ENCODE data around the gene ITPRID1.
"Not testable (repeated sequence)": the region's sequence is repeated elsewhere in the genome, so short reads cannot be mapped to it uniquely, and the experiment has no call there.

Gene ITPRID1

DNA sequence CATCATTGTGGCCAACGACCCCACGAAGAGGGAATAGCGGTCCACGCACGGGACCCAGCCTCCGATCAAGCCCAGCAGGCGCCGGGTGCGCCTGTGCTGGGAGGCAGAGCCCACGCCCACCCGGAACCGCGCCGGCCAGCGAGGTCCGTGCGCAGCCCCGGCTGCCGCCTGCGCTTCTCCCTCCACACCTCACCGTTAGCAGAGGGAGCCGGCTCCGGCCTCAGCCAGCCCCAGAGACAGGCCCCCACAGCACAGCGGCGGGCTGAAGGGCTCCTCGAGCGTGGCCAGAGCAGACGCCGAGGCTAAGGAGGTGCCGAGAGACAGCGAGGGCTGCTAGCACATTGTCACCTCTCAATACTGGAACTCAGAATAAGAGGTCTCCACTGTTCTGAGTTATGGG, 3.6 kb downstream of the ITPRID1 start:
- DNase-seq: no peak

- DNase-seq: no peak
These were observed 4.9 kb downstream of the ITPRID1 start for GRCh38 chr7:31518766-31519165.

DNA sequence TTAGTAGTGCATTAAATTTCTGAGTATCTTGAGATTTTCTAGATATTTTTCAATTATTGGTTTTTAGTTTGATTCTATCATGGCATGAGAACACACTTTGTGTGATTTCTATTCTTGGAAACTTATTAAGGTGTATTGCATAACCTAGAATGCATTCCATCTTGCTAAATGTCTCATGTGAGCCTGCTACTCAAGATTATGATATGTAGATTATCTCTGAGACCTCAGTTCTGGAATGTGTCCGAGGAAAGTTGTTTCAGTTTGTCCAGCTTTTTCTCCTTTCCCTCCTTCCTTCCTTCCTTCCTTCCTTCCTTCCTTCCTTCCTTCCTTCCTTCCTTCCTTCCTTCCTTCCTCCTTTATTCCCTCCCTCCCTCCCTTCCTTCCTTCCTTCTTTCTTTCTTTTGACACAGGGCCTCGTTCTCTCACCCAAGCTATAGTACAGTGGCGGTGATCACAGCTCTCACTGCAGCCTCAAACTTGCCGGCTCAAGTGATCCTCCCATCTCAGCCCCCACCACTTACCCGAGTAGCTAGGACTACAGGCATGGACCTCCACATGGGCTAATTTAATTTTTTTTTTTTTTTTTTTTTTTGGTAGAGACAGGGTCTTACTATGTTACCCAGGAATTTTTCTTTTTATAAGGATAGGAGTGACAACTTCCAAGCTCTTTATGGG, 7.6 kb downstream of the ITPRID1 start:
- no peak for DNase-seq

DNA sequence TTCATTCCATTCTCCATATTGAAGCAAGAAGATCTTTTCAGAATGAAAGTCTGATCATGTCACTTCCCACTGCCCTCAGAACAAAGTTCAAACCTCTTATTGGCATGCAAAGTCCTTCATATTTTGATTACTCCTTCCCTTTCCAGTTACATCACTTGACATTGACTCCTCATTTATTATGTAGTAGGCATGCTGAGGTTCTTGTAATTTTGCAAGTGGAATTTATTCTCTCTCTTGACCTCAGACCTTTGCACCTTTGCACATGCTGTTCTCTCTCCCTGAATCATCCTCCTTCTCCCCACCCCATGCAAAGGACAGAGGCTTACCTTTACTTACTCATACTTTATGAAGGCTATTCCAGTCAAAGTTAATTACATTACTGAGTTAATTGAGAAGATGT, 13.0 kb downstream of the ITPRID1 start:
- DNase-seq: no peak

GRCh38 chr7:31529103-31529502, 15.2 kb downstream of the ITPRID1 start:
- no peak for DNase-seq

DNA sequence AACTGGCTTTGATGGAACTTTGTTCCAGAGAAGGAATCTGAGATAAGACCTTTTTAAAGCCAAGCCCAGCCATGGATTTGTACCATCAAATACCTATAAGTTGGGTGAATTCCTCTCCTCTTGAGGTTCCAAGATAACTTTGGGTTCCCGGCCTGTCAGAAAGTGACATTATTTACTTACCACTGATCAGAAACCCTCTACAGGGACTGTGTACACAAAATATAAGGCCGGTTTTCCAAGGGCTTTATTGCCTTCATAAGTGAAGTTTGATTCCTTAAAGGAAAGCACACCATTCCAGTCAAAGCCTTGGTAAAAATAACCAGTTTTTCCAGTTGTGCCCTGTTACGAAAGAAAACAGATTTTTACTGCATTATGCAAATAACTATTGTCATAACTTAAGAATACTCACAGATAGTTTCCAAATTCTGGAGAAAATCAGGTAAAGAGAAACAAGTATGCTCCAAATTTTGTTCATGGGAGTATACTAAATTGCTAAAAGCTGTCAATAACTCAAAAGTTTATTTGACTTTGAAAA, 26.8 kb downstream of the ITPRID1 start:
- not testable (repeated sequence) for DNase-seq

DNA sequence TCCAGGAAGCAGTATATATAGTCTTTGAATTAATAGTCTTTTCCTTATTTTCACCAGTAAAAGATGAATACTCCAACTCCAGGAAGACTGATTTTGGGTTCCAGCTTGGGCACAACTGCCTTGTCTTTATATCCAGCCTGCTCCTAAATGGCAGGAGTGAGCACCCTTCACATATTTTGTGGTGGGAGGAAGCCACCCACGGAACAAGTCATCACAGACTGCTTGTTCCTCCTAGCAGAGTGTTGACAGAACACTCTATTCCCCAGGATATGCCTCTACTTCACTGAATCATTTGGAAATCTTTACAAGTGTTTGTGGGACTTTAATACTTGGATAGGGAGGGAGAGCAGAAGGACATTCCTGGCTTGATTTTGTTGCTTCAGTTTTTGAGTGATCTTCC, 31.7 kb downstream of the ITPRID1 start:
- no peak for DNase-seq

DNA sequence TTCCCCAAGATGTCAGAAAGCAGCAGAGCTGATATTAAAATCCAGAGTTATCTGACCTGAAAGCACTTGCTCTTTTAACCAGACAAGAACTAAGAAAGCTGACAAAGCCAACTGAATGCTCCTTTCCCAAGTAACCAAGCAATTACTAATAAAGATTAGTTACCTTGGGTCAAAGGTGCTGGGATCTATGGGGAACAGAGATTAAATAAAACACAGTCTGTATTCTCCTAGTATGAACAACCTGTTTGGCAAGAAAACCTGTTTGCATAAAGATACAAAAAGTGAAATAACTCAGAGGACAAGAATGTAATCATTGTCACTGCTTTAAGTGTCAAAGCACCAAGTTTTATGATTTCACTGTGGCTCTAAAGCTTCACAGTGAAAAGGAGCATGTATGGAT, 35.7 kb downstream of the ITPRID1 start:
- no peak for DNase-seq

DNA sequence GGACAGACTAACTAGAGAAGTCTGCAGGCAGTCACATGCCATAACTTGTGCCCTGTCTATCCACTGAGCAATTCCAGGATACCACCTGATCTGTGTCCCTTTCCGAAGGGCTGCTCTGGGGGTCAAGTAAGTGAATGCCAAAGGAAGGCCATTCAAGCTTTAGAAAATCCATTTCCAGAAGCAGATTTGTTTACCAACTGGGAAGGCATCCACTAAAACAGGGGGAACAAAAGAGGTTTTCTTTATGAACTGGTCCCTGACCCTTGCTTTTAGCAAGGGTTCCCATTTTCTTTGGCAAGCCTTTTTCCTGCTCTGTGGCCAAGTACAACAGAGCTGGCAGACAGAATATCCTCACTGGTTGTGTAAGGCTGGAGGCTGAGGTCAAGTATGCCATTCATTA, 36.5 kb downstream of the ITPRID1 start:
- no peak for DNase-seq

DNA sequence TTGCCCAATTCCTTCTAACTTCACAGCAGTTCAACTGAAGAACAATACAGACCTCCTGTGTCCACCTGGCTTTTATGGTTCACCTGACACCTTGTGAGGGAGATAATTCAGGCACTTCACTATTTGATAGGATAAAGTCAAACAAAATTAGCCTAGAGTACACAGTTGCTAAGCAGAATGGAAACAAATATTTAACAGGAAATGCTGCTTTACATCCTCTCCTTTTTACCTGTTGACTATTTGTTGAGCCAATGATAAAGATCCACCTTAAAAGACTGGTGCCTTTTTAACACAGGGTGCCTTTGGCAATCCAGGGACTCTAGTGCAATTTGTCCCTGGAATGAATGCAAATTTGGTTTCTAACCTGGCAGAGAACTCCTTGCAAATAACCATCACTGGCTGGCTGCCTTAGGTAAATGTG, 39.8 kb downstream of the ITPRID1 start:
- peak; percentile 39 to 59 for DNase-seq

DNA sequence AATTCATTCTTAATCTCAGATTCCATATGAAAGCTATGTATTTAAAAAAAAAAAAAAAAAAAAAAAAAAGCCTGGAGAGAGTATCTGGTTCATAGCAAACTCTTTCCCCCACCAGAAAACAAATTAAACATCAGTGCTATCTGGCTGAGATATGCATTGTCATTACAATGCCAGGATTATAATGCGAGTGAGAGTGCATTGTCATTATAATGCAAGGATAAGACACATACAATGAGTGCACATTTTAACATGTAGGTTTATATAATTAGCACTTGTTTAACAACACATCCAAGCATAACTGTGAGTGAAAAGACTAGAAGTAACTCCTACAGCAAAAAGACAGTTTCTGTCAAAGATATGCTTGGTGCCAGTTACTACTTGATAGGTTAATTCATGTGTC, 48.1 kb downstream of the ITPRID1 start:
- no peak for DNase-seq

DNA sequence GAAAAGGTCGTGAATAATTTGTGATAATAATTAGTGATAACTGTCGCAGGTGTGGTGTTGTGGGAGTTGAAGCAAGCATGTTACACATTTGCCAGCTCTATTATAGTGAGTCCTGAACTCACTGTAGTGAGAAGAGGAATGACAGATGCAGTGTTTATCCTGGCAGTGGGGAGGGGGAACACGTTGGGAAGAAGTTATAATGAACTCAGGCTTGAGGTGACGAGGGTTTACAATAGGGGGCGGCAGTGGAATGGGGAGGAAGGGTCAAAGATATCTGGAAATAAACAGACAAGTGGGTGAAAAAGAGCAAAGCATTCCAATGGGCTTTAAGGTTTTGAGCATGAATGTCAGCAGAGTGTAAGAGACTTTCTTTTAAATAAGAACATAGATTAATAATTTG, 49.6 kb downstream of the ITPRID1 start:
- no peak for DNase-seq

- DNase-seq: no peak
These were observed 50.1 kb downstream of the ITPRID1 start for GRCh38 chr7:31563951-31564350.

GRCh38 chr7:31564661-31565060, 50.8 kb downstream of the ITPRID1 start:
- DNase-seq: no peak

DNA sequence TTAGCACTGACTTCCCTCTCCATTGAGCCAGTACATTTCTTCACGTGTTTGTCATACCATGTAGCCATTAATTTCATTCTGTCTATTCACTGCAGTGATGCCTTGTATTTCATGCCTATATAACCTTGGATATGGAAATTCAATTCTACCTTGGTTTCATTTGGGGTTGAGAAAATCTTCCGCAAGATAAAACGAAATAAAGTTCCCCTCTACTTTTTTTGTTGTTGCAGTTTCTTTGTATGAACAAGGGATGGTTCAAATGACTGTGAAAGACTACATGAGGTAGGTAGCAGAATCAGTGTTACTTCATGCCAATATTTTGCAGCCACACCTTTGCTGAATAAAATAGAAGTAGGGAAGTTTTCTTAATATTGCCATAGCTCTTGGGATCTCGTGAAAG, 55.6 kb downstream of the ITPRID1 start:
- no peak for DNase-seq

DNA sequence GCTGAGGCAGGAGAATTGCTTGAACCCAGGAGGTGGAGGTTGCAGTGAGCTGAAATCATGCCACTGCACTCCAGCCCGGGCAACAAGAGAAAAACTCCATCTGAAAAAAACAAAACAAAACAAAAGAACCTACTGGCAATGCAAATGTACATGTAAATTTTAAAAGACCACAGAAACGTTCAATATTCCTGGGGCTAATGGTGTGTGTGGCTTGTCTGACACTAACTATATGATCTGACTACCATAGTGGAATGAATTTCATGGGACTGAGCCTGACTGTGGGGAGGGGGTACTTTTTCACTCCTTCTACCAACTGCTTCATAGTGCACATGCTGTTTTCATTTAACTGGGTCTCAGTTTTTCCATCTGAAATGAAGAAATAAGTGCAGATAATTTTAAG, 69.6 kb downstream of the ITPRID1 start:
- DNase-seq: no peak

- DNase-seq: no peak
These were observed 70.1 kb downstream of the ITPRID1 start for GRCh38 chr7:31583942-31584341.

DNA sequence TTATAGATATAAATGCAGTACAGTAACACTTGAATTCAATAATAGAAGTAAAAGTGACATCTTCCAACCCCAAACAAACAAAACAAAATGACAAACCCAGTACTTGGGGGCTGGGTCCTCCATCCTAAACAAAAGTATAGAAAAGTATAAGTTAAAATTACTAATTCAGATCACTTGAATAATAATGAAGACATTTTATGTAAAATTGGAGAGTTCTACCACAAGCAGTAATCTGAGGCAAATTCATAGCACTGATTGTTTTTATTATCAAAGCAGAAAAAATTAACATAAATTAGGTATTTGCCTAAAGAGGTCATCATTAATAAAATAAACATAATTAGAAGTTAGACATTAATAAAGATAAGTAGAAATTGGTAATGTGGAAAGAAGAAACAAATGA, 81.5 kb downstream of the ITPRID1 start:
- no peak for DNase-seq

GRCh38 chr7:31602041-31602625, 88.2 kb downstream of the ITPRID1 start:
- no peak for DNase-seq

GRCh38 chr7:31603046-31603445, 89.2 kb downstream of the ITPRID1 start:
- DNase-seq: no peak

DNA sequence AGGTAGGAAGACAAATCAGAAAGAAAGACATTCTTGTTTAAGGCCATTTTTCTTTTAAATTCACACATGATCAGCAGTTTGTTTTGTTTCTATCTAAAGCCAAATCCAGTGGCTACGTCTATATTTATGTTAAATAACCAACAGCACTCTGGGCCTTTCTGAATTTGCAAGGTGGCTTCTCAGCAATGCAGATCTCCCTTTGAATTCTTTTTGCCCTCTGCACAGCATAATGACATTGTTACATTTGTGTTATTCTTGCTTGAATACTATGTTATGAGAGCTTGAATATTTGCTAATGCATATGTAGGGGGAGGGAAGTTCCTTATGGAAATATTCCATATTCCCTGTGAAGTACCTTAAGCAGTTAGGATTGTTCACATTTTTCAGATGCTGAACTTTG, 99.7 kb downstream of the ITPRID1 start:
- DNase-seq: no peak

DNA sequence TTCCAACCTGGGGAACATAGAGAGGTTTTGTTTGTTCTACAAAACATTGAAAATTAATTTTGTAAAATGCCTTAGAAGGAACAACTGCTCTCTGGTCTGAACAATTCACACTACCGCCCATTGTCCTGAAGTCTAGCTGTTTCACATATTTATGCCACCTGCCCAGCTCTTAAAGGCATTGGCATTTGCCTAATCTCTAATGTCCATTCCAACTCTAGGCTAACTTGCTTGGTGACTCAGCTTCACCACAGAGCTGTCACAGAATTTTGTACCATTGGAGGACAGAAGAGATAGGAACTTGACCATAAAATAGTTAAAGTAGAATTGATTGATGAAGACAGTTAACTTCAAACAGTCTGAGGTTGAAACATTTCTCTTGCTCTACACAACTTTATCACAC, 119.6 kb downstream of the ITPRID1 start:
- DNase-seq: no peak

- DNase-seq: peak in 1 of 2 experiments; percentile 35
These were observed 120.1 kb downstream of the ITPRID1 start for GRCh38 chr7:31633894-31634494.

- DNase-seq: no peak
These were observed 126.5 kb downstream of the ITPRID1 start for GRCh38 chr7:31640381-31640780.

All from NCI-H1930 (cell line).